ENCODE data around the gene ZNF587B.
"Not testable (repeated sequence)": the region's sequence is repeated elsewhere in the genome, so short reads cannot be mapped to it uniquely, and the experiment has no call there.

Gene ZNF587B

GRCh38 chr19:57849162-57849665, 19.1 kb downstream of the ZNF587B start:
- not testable (repeated sequence) for H3K9me3 ChIP-seq (ENCODE audit: insufficient read depth, low read depth, low read length); H3K9ac ChIP-seq (ENCODE audit: low read length); H3K18ac ChIP-seq (ENCODE audit: low read length); H2BK5ac ChIP-seq (ENCODE audit: low read depth, low read length, poor library complexity); H4K12ac ChIP-seq (ENCODE audit: low read depth, low read length); H3K4me3 ChIP-seq (ENCODE audit: low read depth, low read length); H3K27me3 ChIP-seq (ENCODE audit: insufficient read depth, low read length); H4K8ac ChIP-seq (ENCODE audit: low read depth, low read length); H2AK5ac ChIP-seq (ENCODE audit: low read length); H2AFZ ChIP-seq (ENCODE audit: insufficient read depth, low read length, poor library complexity); H3K4ac ChIP-seq (ENCODE audit: low read depth, low read length); DNase-seq; H2BK12ac ChIP-seq (ENCODE audit: low read length); H3K27ac ChIP-seq (ENCODE audit: low read depth, low read length); H3K14ac ChIP-seq (ENCODE audit: low read length); H4K91ac ChIP-seq (ENCODE audit: low read depth, low read length); H3K4me1 ChIP-seq (ENCODE audit: control insufficient read depth in 1 of 2, insufficient read depth in 2 of 2, low read length in 2 of 2); H3K23ac ChIP-seq (ENCODE audit: low read length); H3K79me2 ChIP-seq (ENCODE audit: control insufficient read depth, insufficient read depth, low read length, poor library complexity); H2BK120ac ChIP-seq (ENCODE audit: insufficient read depth, low read length, poor library complexity); H3K79me1 ChIP-seq (ENCODE audit: low read length)
- H3K4me2 ChIP-seq (ENCODE audit: low read length) = peak overlapping the region; percentile 39
- no CpG with 5 or more reads among the region's 2 CpGs for WGBS (ENCODE audit: extremely low coverage, insufficient coverage, insufficient read length)
- H3K36me3 ChIP-seq (ENCODE audit: control insufficient read depth in 1 of 2, insufficient read depth in 2 of 2, low read length in 2 of 2) = peaks cover 13 to 18% of the 10 kb centered on the region in 2 experiments

- not testable (repeated sequence) for H2AFZ ChIP-seq (ENCODE audit: insufficient read depth, low read length, poor library complexity); H3K79me2 ChIP-seq (ENCODE audit: control insufficient read depth, insufficient read depth, low read length, poor library complexity); H3K27me3 ChIP-seq (ENCODE audit: insufficient read depth, low read length); H2BK12ac ChIP-seq (ENCODE audit: low read length); H3K9me3 ChIP-seq (ENCODE audit: insufficient read depth, low read depth, low read length); H3K79me1 ChIP-seq (ENCODE audit: low read length); H3K4me1 ChIP-seq (ENCODE audit: control insufficient read depth in 1 of 2, insufficient read depth in 2 of 2, low read length in 2 of 2); H3K23ac ChIP-seq (ENCODE audit: low read length)
- H3K14ac ChIP-seq (ENCODE audit: low read length) = peak within 1 kb of the TSS; percentile 93
- H4K91ac ChIP-seq (ENCODE audit: low read depth, low read length) = peak within 1 kb of the TSS; percentile 90
- H2BK120ac ChIP-seq (ENCODE audit: insufficient read depth, low read length, poor library complexity) = peak within 1 kb of the TSS; percentile 71
- peak within 1 kb of the TSS; percentile 88 for H3K9ac ChIP-seq (ENCODE audit: low read length)
- peak within 1 kb of the TSS; percentile 81 for H4K8ac ChIP-seq (ENCODE audit: low read depth, low read length)
- WGBS (ENCODE audit: extremely low coverage, insufficient coverage, insufficient read length) = no CpG with 5 or more reads among the region's 42 CpGs
- H3K18ac ChIP-seq (ENCODE audit: low read length) = peak within 1 kb of the TSS; percentile 73
- H3K27ac ChIP-seq (ENCODE audit: low read depth, low read length) = peak within 1 kb of the TSS; percentile 74
- peak within 1 kb of the TSS; percentile 87 for H2AK5ac ChIP-seq (ENCODE audit: low read length)
- peak within 1 kb of the TSS; percentile 66 for H3K4me2 ChIP-seq (ENCODE audit: low read length)
- H3K4ac ChIP-seq (ENCODE audit: low read depth, low read length) = peak within 1 kb of the TSS; percentile 78
- peak; percentile 71 to 86 for DNase-seq
- peak within 1 kb of the TSS; percentile 72 for H2BK5ac ChIP-seq (ENCODE audit: low read depth, low read length, poor library complexity)
- H3K4me3 ChIP-seq (ENCODE audit: low read depth, low read length) = peak within 1 kb of the TSS; percentile 94
- peaks cover 12 to 17% of the 10 kb centered on the region in 2 experiments for H3K36me3 ChIP-seq (ENCODE audit: control insufficient read depth in 1 of 2, insufficient read depth in 2 of 2, low read length in 2 of 2)
- H4K12ac ChIP-seq (ENCODE audit: low read depth, low read length) = peak within 1 kb of the TSS; percentile 51
These were observed 19.8 kb downstream of the ZNF587B start, which contains the start of gene ZNF587 for GRCh38 chr19:57849666-57850473. TSS of gene ZNF587 (plus strand) at chr19:57849859. CDS start at chr19:57850039, 180 bp downstream.

- peak; percentile 67 to 82 for DNase-seq
- no peak overlapping the region for H2BK12ac ChIP-seq (ENCODE audit: low read length)
- H3K9me3 ChIP-seq (ENCODE audit: insufficient read depth, low read depth, low read length) = no peaks in the 10 kb centered on the region
- H3K4me1 ChIP-seq (ENCODE audit: control insufficient read depth in 1 of 2, insufficient read depth in 2 of 2, low read length in 2 of 2) = peaks cover 3 to 6% of the 10 kb centered on the region in 2 experiments
- peak overlapping the region; percentile 87 for H2AK5ac ChIP-seq (ENCODE audit: low read length)
- H4K8ac ChIP-seq (ENCODE audit: low read depth, low read length) = peak overlapping the region; percentile 81
- H3K4me3 ChIP-seq (ENCODE audit: low read depth, low read length) = peak overlapping the region; percentile 94
- no peak overlapping the region for H2AFZ ChIP-seq (ENCODE audit: insufficient read depth, low read length, poor library complexity)
- WGBS (ENCODE audit: extremely low coverage, insufficient coverage, insufficient read length) = no CpG with 5 or more reads among the region's 11 CpGs
- H3K23ac ChIP-seq (ENCODE audit: low read length) = no peak overlapping the region
- H2BK5ac ChIP-seq (ENCODE audit: low read depth, low read length, poor library complexity) = peak overlapping the region; percentile 72
- peak overlapping the region; percentile 93 for H3K14ac ChIP-seq (ENCODE audit: low read length)
- peak overlapping the region; percentile 90 for H4K91ac ChIP-seq (ENCODE audit: low read depth, low read length)
- peaks cover 9% of the 10 kb centered on the region for H3K79me1 ChIP-seq (ENCODE audit: low read length)
- peak overlapping the region; percentile 51 for H4K12ac ChIP-seq (ENCODE audit: low read depth, low read length)
- peak overlapping the region; percentile 57 for H3K18ac ChIP-seq (ENCODE audit: low read length)
- H2BK120ac ChIP-seq (ENCODE audit: insufficient read depth, low read length, poor library complexity) = peak overlapping the region; percentile 71
- peak overlapping the region; percentile 78 for H3K4ac ChIP-seq (ENCODE audit: low read depth, low read length)
- H3K27ac ChIP-seq (ENCODE audit: low read depth, low read length) = peak overlapping the region; percentile 74
- peak overlapping the region; percentile 66 for H3K4me2 ChIP-seq (ENCODE audit: low read length)
- no peaks in the 10 kb centered on the region for H3K27me3 ChIP-seq (ENCODE audit: insufficient read depth, low read length)
- H3K9ac ChIP-seq (ENCODE audit: low read length) = peak overlapping the region; percentile 88
- H3K79me2 ChIP-seq (ENCODE audit: control insufficient read depth, insufficient read depth, low read length, poor library complexity) = peaks cover 9% of the 10 kb centered on the region
- peaks cover 15 to 22% of the 10 kb centered on the region in 2 experiments for H3K36me3 ChIP-seq (ENCODE audit: control insufficient read depth in 1 of 2, insufficient read depth in 2 of 2, low read length in 2 of 2)
These were observed 20.5 kb downstream of the ZNF587B start for GRCh38 chr19:57850553-57851017.

GRCh38 chr19:57851812-57852603, 21.9 kb downstream of the ZNF587B start:
- Histone ChIP-seq H3K4me2 (ENCODE audit: low read length) (peak overlapping the region; percentile 66), H3K36me3 (ENCODE audit: control insufficient read depth in 1 of 2, insufficient read depth in 2 of 2, low read length in 2 of 2) (peaks cover 17 to 30% of the 10 kb centered on the region in 2 experiments)
- H3K14ac ChIP-seq (ENCODE audit: low read length); H3K9ac ChIP-seq (ENCODE audit: low read length); H3K27ac ChIP-seq (ENCODE audit: low read depth, low read length); H3K4me1 ChIP-seq (ENCODE audit: control insufficient read depth in 1 of 2, insufficient read depth in 2 of 2, low read length in 2 of 2); H3K23ac ChIP-seq (ENCODE audit: low read length); H3K79me1 ChIP-seq (ENCODE audit: low read length); H4K8ac ChIP-seq (ENCODE audit: low read depth, low read length); H2AFZ ChIP-seq (ENCODE audit: insufficient read depth, low read length, poor library complexity); H4K91ac ChIP-seq (ENCODE audit: low read depth, low read length); H3K4me3 ChIP-seq (ENCODE audit: low read depth, low read length); H3K79me2 ChIP-seq (ENCODE audit: control insufficient read depth, insufficient read depth, low read length, poor library complexity); H2BK12ac ChIP-seq (ENCODE audit: low read length); H4K12ac ChIP-seq (ENCODE audit: low read depth, low read length); H2AK5ac ChIP-seq (ENCODE audit: low read length); H3K9me3 ChIP-seq (ENCODE audit: insufficient read depth, low read depth, low read length); H3K27me3 ChIP-seq (ENCODE audit: insufficient read depth, low read length); H3K18ac ChIP-seq (ENCODE audit: low read length); H3K4ac ChIP-seq (ENCODE audit: low read depth, low read length); H2BK5ac ChIP-seq (ENCODE audit: low read depth, low read length, poor library complexity); H2BK120ac ChIP-seq (ENCODE audit: insufficient read depth, low read length, poor library complexity): not testable (repeated sequence)
- no CpG with 5 or more reads among the region's 6 CpGs for WGBS (ENCODE audit: extremely low coverage, insufficient coverage, insufficient read length)
- peak in 1 of 2 donors; percentile 17 for DNase-seq

Measured in trophoblast cell (in vitro differentiated cells and primary cell).